SW480 (cell line): ENCODE results near the gene SLC46A2.

Source experiments
- DNase-seq: peaks from one replicate; pipeline ENCODE4 v3.0.0-alpha.2; 2016; ENCODE audit warnings: low spot score

SLC46A2 gene, protein sequence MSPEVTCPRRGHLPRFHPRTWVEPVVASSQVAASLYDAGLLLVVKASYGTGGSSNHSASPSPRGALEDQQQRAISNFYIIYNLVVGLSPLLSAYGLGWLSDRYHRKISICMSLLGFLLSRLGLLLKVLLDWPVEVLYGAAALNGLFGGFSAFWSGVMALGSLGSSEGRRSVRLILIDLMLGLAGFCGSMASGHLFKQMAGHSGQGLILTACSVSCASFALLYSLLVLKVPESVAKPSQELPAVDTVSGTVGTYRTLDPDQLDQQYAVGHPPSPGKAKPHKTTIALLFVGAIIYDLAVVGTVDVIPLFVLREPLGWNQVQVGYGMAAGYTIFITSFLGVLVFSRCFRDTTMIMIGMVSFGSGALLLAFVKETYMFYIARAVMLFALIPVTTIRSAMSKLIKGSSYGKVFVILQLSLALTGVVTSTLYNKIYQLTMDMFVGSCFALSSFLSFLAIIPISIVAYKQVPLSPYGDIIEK

DNA sequence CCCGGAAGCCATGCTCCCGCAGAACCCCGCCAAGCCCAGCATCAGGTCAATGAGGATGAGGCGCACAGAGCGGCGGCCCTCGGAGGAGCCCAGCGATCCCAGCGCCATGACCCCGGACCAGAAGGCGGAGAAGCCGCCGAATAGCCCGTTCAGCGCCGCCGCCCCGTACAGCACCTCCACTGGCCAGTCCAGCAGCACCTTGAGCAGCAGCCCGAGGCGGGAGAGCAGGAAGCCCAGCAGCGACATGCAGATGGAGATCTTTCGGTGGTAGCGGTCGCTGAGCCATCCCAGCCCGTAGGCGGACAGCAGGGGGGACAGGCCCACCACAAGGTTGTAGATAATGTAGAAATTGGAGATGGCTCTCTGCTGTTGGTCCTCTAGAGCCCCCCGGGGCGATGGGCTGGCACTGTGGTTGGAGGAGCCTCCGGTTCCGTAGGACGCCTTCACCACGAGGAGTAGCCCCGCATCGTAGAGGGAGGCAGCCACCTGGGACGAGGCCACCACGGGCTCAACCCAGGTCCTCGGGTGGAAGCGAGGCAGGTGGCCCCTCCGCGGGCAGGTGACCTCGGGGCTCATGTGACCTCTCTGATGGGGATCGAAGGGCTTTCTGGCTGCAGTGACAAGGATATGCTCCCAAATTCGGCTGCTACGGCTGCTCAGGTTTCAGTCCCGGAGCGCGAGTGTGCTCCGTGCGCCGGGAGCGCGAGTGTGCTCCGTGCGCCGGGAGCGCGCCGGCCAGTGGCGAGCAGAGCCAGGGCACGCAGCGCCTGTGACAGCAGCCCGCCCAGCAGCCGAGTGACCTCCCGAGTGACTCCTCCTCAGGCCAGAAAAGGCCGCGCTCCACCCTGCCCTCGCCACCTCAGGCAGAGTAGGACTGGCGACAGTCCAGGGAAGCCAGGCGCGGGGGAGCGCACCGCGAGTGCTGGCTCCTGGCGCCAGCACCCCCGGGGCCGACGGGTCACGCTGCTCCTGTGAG is at the start of gene SLC46A2:
Gene SLC46A2, minus strand, starts transcription at position 771 of the 976 bp plus-strand sequence. Its CDS starts 195 bp downstream, at position 576.
- no peak for DNase-seq

DNA sequence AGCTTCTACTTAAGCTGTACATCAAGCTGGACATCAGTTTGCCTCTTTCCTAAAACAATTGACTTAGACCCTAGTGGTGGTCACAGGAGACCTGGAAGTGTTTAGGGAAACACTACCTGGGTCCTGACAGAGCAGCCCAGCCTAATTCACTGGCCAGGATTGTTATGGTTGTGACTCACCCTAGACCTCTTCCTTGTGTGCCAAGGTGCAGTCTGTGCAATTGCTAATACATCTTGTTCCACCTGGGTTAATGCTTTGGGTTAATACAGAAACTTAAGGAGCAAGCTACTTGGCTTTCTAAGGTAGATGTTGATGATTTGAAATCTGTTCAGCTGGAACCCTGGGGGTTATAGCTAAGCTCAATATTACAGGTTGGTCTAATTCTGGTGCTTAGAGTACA is 48.7 kb upstream of the SLC46A2 start:
- DNase-seq = no peak

- no peak for DNase-seq
These were observed 43.0 kb upstream of the SLC46A2 start for GRCh38 chr9:112933696-112934095.

DNA sequence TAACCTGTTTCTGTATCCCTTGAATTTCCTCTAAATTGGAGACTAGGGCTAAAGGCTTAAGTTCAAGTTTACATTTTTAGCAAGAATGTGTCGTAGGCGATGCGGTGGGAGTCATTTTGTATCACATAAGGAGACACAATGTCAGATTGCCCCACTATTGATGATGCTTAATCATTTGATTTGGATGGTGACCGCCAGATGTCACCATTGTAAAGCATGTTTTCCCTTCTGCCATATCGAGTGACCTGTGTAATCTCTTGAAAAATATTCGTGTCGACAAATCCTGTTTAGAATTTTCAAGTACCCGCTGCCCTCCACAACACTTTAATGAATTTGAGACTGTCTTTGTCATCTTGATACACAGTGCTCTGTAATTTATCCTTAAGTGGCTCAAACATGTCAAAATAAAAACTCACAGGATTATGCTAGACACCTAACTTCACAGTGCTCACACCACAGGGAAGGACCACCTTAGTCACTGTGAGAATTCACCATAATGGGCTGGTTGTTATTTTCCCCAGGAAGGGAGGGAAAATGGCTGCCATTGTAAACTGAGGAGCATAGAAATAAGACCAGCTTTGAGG is 34.5 kb upstream of the SLC46A2 start:
- DNase-seq = peak; percentile 65

DNA sequence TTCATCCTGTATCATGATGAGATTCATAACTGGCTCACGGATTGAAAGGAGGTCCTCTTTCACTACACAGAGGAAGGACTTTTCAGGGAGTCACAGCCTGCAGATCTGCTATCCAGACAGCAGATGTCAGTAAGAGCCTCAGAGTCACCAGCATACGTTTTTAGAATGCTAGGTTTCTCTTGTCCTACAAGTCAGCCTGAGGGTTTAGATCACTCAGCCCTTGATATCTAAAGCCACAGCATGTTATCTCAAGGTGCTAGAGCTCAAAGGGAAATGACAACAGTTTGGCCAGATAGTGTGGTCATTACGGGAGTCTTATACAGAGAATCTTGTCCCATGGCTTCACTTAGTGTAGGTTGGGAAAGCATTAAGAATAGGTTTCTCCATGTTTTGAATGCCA is 30.9 kb upstream of the SLC46A2 start:
- peak; percentile 69 for DNase-seq

GRCh38 chr9:112917987-112918362 is 27.3 kb upstream of the SLC46A2 start:
- DNase-seq = no peak

- no peak for DNase-seq
These were observed 26.6 kb upstream of the SLC46A2 start for GRCh38 chr9:112917047-112917986.

GRCh38 chr9:112914524-112914923 is 23.8 kb upstream of the SLC46A2 start:
- DNase-seq = no peak

GRCh38 chr9:112913326-112913725 is 22.6 kb upstream of the SLC46A2 start:
- no peak for DNase-seq

DNA sequence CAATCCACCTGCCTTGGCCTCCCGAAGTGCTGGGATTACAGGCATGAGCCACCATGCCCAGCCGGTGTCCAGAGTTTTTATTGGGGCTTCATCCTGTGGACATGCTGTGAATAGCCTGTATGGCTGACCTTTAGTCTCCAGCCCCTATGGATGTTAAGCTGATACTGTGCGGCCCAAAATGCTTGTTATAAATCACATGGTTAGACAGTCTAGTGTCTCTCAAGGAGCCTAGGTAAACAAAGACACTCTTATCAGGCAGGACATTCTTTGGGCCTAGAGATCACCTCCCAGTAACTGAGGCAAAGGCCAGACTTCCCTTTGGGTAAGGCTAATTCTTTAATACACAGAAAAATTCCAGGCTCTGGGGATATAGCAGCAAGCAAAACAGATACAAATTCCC is 22.0 kb upstream of the SLC46A2 start:
- DNase-seq = no peak

GRCh38 chr9:112911736-112912135 is 21.1 kb upstream of the SLC46A2 start:
- no peak for DNase-seq

DNA sequence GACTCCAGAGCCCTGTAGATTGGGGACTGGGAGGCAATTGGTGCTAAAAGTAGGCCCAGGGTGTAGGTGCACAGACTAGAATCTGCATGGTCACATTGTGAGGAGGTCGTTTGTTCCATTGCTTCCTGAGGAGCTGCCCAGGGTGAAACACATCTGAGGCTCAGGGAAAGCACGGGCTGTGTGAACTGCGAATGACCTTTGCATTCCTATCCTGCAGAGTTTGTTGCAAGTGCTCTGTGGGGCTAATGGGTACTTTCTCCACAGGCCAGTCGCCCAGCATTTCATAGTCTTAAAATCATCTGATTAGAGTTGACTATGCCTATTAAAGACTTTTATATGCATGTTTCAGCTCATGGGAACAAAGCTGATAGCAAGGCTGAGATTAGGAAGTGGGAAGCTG is 14.4 kb upstream of the SLC46A2 start:
- no peak for DNase-seq

- DNase-seq = no peak
These were observed 10.2 kb upstream of the SLC46A2 start for GRCh38 chr9:112900901-112901300.

- no peak for DNase-seq
These were observed 9.8 kb upstream of the SLC46A2 start for GRCh38 chr9:112900488-112900887.

DNA sequence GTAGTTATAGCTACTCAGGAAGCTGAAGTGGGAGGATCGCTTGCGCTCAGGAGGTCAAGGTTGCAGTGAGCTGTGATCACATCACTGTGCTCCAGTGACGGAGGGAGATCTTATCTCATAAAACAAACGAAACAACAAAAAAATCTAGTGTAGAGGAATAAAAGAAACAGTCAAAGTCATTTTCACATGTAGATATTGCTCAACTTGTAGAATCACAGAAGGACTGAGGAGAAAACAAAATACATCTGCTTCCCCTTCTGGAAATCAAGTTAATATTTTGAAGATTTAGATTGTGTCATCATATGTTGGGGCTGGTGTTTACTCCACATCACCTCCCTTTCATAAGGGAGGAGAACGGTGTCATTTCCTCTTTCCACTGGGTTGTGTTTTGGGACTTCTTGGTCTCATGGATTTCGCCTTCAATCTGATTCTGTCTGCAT is 8.2 kb upstream of the SLC46A2 start:
- no peak for DNase-seq

- DNase-seq = no peak
These were observed 5.5 kb upstream of the SLC46A2 start for GRCh38 chr9:112896131-112896530.

DNA sequence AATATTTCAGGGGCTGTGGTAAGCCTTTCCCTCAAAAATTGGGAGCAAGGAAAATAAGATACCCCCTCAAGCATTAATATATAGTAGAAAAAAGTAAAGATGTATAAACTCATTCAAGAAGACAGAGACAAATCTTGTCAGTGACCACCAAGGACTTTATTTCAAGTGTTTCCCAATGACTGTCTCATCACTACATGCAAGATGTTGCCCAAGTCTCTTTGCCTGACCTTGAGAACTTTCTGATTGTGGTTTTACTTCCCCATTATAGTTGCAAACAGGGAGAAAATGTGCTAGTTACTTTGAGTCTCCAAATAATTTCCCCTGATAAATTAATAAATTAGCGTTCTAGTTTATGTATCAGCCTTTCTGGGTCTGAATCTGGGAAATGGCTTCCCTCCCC is 4.0 kb upstream of the SLC46A2 start:
- no peak for DNase-seq

GRCh38 chr9:112894041-112894440 is 3.4 kb upstream of the SLC46A2 start:
- DNase-seq = no peak

GRCh38 chr9:112892981-112893380 is 2.3 kb upstream of the SLC46A2 start:
- DNase-seq = no peak

DNA sequence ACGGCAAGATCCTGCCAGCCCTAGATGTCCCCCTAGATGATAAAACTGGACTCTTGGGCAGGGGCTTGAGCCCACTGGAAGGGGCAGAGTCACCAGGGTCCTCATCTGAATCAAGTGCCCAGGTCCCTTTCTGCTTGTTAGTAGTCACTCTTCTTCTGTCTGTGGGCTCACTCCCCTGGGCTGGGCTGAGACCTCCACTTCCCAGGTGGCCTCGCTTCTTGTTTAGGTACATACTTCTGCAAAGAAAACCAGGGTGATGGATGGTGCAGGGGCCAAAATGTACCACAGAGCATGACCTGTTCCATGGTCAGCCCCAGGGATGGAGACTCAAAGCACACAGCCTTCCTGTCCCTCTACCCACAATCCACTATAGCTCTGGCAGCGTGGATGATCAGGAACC is 845 bp upstream of the SLC46A2 start:
- DNase-seq = no peak

DNA sequence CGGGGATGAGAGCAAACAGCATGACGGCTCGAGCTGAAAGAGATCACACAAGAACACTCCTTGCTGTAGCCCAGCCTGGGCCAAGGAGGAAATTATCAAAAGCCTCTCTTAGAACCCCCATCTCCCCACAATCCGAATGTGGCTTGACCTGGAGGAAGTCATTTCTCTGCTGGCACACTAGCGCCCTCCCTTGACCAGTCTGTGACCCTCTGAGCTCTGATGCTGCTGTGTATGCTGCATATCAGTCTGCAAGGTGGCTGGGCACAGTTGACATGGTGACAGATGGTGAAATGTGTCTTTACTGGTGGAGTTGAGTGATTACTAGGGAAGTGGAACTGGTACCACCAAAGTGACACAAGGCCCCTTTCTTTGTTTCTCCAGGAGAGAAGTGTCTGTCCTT is 3.3 kb downstream of the SLC46A2 start:
- no peak for DNase-seq
